Mesothelial cell of epicardium (in vitro differentiated cells): ENCODE results near the gene SEMA6A. TPM values are rescaled to one million over a fixed set of nuclear protein-coding genes. Genes with fewer than 3 reads are reported as not detected.

ENCODE experiments used
- DNase-seq, 2 experiments: peaks; one replicate each; pipeline ENCODE4 v3.0.0; 2021; ENCODE audit warnings: low spot score in 2 of 2; ENCODE audit not compliant: unreplicated experiment in 2 of 2
- H3K27ac Mint-ChIP-seq: 2 replicates; pipeline ENCODE4 v1.8.0; 2021; ENCODE audit warnings: mixed read lengths
- H3K27me3 Mint-ChIP-seq: 2 replicates; pipeline ENCODE4 v1.8.0; 2021; ENCODE audit warnings: low read depth, mixed read lengths
- H3K36me3 Mint-ChIP-seq: 2 replicates; pipeline ENCODE4 v1.8.0; 2021; ENCODE audit warnings: mixed read lengths
- H3K4me1 Mint-ChIP-seq: 2 replicates; pipeline ENCODE4 v1.8.0; 2021; ENCODE audit warnings: mixed read lengths
- H3K4me3 Mint-ChIP-seq: 2 replicates; pipeline ENCODE4 v1.8.0; 2021; ENCODE audit warnings: mild to moderate bottlenecking, moderate library complexity, mixed read lengths
- H3K9me3 Mint-ChIP-seq: 2 replicates; pipeline ENCODE4 v1.8.0; 2021; ENCODE audit warnings: mixed read lengths
- total RNA-seq: library from RNA; stranded (reverse); gene quantifications from 3 replicates; pipeline ENCODE4 v1.2.1, GENCODE V29; 2021
- TF ChIP-seq, protein P1 (sequence below): fragments of 200-600 bp; sonication (generic); IDR thresholded peaks from one replicate; pipeline ENCODE4 v1.5.0; 2021; ENCODE audit warnings: antibody characterized with exemption; ENCODE audit not compliant: unreplicated experiment

Gene SEMA6A
- total RNA-seq, 1 donor from 2014 or later = 129 TPM

DNA sequence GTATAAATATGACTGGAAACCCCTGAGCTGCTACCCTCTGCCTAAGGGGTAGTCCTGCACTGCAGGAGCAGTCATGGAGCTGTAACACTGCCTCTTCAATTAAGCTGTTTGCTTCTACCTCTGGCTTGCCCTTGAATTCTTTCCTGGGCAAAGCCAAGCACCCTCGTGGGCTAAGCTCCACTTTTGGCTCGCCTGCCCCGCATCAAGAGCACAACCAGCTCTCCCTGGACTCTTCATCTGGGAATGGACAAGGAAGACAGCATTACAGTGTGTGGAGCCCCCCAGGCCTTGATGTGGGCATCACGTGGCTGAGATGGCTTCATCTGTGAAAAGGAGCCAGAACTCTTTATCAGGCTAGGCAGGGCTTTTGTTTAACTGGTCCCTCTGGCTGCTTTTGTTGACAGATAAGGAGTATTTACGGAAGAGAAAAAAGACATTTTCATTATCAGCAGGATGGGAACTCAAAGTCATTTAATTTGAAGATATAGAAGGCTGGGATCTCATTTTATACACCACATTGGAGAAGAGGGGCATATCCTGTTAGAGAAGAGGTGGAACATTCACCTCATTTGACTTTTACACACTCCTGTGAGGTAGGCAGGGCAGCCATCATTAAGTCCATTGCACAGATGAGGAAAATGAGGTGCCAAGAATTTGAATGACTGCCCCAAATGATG is 137.8 kb downstream of the SEMA6A start:
- TF ChIP-seq, protein P1, sequence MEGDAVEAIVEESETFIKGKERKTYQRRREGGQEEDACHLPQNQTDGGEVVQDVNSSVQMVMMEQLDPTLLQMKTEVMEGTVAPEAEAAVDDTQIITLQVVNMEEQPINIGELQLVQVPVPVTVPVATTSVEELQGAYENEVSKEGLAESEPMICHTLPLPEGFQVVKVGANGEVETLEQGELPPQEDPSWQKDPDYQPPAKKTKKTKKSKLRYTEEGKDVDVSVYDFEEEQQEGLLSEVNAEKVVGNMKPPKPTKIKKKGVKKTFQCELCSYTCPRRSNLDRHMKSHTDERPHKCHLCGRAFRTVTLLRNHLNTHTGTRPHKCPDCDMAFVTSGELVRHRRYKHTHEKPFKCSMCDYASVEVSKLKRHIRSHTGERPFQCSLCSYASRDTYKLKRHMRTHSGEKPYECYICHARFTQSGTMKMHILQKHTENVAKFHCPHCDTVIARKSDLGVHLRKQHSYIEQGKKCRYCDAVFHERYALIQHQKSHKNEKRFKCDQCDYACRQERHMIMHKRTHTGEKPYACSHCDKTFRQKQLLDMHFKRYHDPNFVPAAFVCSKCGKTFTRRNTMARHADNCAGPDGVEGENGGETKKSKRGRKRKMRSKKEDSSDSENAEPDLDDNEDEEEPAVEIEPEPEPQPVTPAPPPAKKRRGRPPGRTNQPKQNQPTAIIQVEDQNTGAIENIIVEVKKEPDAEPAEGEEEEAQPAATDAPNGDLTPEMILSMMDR = no peak
- DNase-seq = no peak
- H3K4me3 Mint-ChIP-seq = no peak overlapping the region
- H3K4me1 Mint-ChIP-seq = peaks cover 21% of the 10 kb centered on the region
- peaks cover 4% of the 10 kb centered on the region for H3K36me3 Mint-ChIP-seq
- no peaks in the 10 kb centered on the region for H3K27me3 Mint-ChIP-seq
- no peak overlapping the region for H3K27ac Mint-ChIP-seq
- H3K9me3 Mint-ChIP-seq = peaks cover 5% of the 10 kb centered on the region

DNA sequence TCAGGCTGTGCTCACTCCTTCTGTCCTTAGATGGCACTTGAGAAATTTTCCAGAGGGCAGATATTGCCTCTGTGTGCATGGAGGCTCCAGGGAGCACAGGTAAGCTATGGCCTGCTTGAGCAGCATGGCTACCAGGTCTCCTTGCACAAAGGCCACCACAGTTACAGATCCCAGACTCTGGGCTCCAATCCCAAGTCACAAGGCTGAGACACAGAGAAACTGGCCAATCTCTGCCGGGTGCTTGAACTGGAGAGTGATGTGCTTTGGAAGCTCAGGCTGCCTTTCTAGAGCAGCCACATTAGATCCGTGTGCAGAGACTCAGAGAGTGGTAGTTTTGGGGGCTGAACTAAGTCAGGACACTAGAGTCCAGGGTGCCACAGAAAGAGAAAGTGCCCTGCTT is 145.7 kb downstream of the SEMA6A start:
- TF ChIP-seq, protein P1 = no peak
- Mint-ChIP-seq H3K9me3 (peaks cover 2% of the 10 kb centered on the region), H3K4me3 (no peak overlapping the region), H3K36me3 (peaks cover 1% of the 10 kb centered on the region), H3K27ac (no peak overlapping the region), H3K4me1 (peaks cover 15% of the 10 kb centered on the region), H3K27me3 (no peaks in the 10 kb centered on the region)
- DNase-seq = no peak

DNA sequence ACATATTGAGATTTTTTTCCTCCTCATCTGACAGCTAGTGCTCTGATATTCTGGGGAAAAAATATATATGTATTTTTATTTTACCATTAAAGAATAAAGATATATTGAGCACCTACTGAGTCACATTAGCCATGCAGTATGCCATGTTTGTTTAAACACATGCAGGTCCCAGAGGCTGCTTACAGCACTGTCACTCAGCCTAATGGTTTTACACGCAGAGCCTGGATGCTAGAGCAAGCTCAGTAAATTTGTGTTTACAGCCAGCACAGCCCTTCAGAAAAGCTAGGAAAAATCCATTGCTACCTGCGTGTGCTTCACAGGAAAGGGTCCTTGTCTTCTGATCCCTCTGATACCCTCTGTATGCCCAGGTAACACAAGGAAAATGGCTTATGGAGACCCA is 146.2 kb downstream of the SEMA6A start:
- no peaks in the 10 kb centered on the region for H3K36me3 Mint-ChIP-seq
- TF ChIP-seq, protein P1 = no peak
- H3K27me3 Mint-ChIP-seq = no peaks in the 10 kb centered on the region
- no peaks in the 10 kb centered on the region for H3K9me3 Mint-ChIP-seq
- no peak overlapping the region for H3K27ac Mint-ChIP-seq
- no peak overlapping the region for H3K4me3 Mint-ChIP-seq
- DNase-seq = no peak
- peaks cover 21% of the 10 kb centered on the region for H3K4me1 Mint-ChIP-seq

DNA sequence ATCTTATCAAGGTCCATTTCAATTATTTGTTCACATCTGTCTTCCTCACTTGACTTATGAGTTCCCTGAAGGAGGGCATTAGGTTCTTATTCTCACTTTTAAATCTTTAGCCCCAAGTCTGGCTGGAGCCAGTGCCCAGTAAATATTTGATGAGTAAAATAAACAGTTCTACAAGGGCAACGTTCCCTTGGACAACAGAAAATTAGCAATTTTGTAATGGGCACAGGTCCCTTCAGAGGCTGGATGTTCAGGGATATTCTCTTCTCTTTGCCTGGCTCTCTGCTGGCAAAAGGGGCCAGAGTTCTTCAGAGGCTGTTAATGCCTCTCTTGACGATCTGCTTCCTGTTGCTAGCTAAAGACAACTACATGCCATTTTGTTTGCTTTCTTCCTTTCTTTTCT is 149.7 kb downstream of the SEMA6A start:
- Mint-ChIP-seq H3K27me3 (no peaks in the 10 kb centered on the region), H3K27ac (no peak overlapping the region), H3K4me3 (no peak overlapping the region), H3K9me3 (peaks cover 9% of the 10 kb centered on the region), H3K4me1 (peaks cover 17% of the 10 kb centered on the region), H3K36me3 (peaks cover 1% of the 10 kb centered on the region)
- DNase-seq = no peak
- TF ChIP-seq, protein P1 = no peak

DNA sequence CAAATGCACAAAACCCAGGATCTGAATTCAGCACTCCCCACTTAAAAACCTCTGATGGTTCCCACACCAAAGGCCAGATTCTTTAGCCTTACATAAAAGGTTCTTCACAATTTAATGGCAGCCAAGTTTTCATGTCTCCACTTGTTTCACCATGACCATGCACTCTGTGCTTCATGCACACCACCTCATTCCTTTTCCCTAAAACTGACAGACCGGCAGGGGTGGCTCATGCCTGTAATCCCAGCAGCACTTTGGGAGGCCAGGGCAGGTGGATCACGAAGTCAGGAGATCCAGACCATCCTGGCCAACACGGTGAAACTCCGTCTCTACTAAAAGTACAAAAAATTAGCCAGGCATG is 150.4 kb downstream of the SEMA6A start:
- H3K27ac Mint-ChIP-seq = no peak overlapping the region
- H3K4me1 Mint-ChIP-seq = peaks cover 17% of the 10 kb centered on the region
- no peak for DNase-seq
- H3K36me3 Mint-ChIP-seq = peaks cover 1% of the 10 kb centered on the region
- no peaks in the 10 kb centered on the region for H3K27me3 Mint-ChIP-seq
- H3K9me3 Mint-ChIP-seq = peaks cover 9% of the 10 kb centered on the region
- no peak overlapping the region for H3K4me3 Mint-ChIP-seq
- TF ChIP-seq, protein P1 = no peak
